Panc1 (cell line): Measurements from ENCODE around the gene MANF. TPM values are rescaled to one million over a fixed set of nuclear protein-coding genes. Genes with fewer than 3 reads are reported as not detected.

Experiments used
- ATAC-seq: fragments of 200-7000 bp; cut with Tn5 transposase; 2 replicates; pipeline ENCODE4 v1.9.1; 2020; ENCODE audit warnings: mild to moderate bottlenecking, moderate library complexity
- BruUV-seq: library from RNA; stranded (reverse); fragments of 400-500 nt; replicated peaks from 2 replicates; lab custom pipeline; 2021; lab: Mats Ljungman, UMichigan
- CTCF ChIA-PET: fragments of 300-600 bp; sonication (Branson Sonifier 250); formaldehyde crosslinking; loops from one replicate; lab custom pipeline; 2022; ENCODE audit warnings: antibody characterized with exemption; lab: Charles Lee
- POLR2A ChIA-PET: fragments of 300-600 bp; sonication (Branson Sonifier 250); formaldehyde crosslinking; loops from one replicate; lab custom pipeline; 2022; ENCODE audit warnings: antibody characterized with exemption; lab: Charles Lee
- DNase-seq: peaks from one replicate; pipeline ENCODE4 v3.0.0-alpha.2; 2010; ENCODE audit warnings: low read depth, low spot score
- H3K27ac ChIP-seq: 2 replicates; pipeline ENCODE4 v1.5.1; 2011; ENCODE audit warnings: mild to moderate bottlenecking, low read length, inconsistent platforms
- H3K27me3 ChIP-seq: fragments of 200-500 bp; sonication (Bioruptor generic); 2 replicates; pipeline ENCODE4 v1.6.0; 2014; ENCODE audit warnings: low read length, inconsistent platforms; ENCODE audit not compliant: control insufficient read depth, insufficient read depth
- H3K36me3 ChIP-seq: fragments of 200-500 bp; sonication (Bioruptor generic); 2 replicates; pipeline ENCODE4 v1.5.1; 2014; ENCODE audit warnings: inconsistent platforms, mild to moderate bottlenecking, low read length, moderate library complexity; ENCODE audit not compliant: control insufficient read depth, insufficient read depth
- H3K4me1 ChIP-seq: 2 replicates; pipeline ENCODE4 v1.5.1; 2011; ENCODE audit warnings: inconsistent platforms, mild to moderate bottlenecking, low read length, moderate library complexity; ENCODE audit not compliant: control insufficient read depth, insufficient read depth
- H3K4me3 ChIP-seq, 2 experiments: 2 replicates each; pipeline ENCODE4 v1.5.1; 2011 to 2012; ENCODE audit warnings: low read depth in 2 of 2, low read length in 2 of 2, mild to moderate bottlenecking in 2 of 2, inconsistent platforms in 1 of 2, moderate library complexity in 1 of 2
- H3K9me3 ChIP-seq: fragments of 200-500 bp; sonication (Bioruptor generic); 2 replicates; pipeline ENCODE4 v1.5.1; 2014; ENCODE audit warnings: low read depth, mild to moderate bottlenecking, inconsistent platforms, low read length, moderate library complexity; ENCODE audit not compliant: control insufficient read depth, insufficient read depth
- POLR2AphosphoS5 ChIP-seq: IDR thresholded peaks from 2 replicates; pipeline ENCODE4 v1.6.1; 2012; ENCODE audit warnings: mild to moderate bottlenecking, low read depth, low read length, moderate library complexity
- SIN3A ChIP-seq: IDR thresholded peaks from 2 replicates; pipeline ENCODE4 v1.6.1; 2012; ENCODE audit warnings: low read depth, mild to moderate bottlenecking, low read length, moderate library complexity, borderline replicate concordance; ENCODE audit not compliant: insufficient read depth
- TCF7L2 ChIP-seq: IDR thresholded peaks from 2 replicates; pipeline ENCODE4 v1.6.1; 2011; ENCODE audit warnings: mild to moderate bottlenecking, low read depth, low read length, inconsistent platforms
- in situ Hi-C: cut with HindIII; loops from 2 replicates; pipeline ENCODE4 v1.10.0; 2016; ENCODE audit warnings: low sequenced_read_pairs, low pct_unique_long_range_greater_than_20kb
- intact Hi-C: fragments of 100-400 bp; cut with micrococcal nuclease; formaldehyde crosslinking; loops from one replicate; pipeline ENCODE4 v1.10.0; 2022; ENCODE audit not compliant: unreplicated experiment
- total RNA-seq: library from RNA; stranded (reverse); gene quantifications from one replicate; pipeline ENCODE4 v1.2.1, GENCODE V29; 2021; ENCODE audit not compliant: unreplicated experiment
- TF ChIP-seq, protein P1 (sequence below), 2 experiments: IDR thresholded peaks; 2 replicates each; pipeline ENCODE4 v1.6.1; 2011 to 2012; ENCODE audit warnings: low read depth in 2 of 2, control low read depth in 1 of 2, low read length in 1 of 2, mild to moderate bottlenecking in 1 of 2, moderate library complexity in 1 of 2; ENCODE audit not compliant: insufficient read depth in 1 of 2
- TF ChIP-seq, protein P2 (sequence below): fragments of 450-650 bp; IDR thresholded peaks from 2 replicates; pipeline ENCODE4 v1.5.1; 2017; ENCODE audit warnings: mild to moderate bottlenecking

MANF gene
- total RNA-seq, 1 experiment from 2014 or later, result 69.9 TPM

DNA sequence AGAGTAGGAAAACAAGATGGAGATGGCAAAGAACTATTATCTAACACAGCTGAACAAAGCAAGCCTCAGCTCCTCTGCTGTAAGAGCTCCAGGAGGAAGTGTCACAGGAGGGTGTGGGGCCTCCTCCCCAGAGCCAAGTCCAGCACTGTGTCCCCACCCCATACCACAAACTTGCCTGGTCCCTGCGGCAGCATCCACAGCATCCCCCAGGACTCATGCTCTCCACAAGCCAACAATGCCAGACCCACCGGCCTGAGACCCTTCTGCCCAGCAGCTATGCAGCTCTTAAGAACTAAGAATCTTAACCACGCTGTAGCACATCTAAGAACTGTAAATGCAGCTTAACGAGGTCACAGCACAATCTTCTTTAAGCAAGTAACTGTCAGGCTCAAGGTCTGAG is 15.1 kb downstream of the MANF start:
- no peak for TF ChIP-seq POLR2AphosphoS5
- TF ChIP-seq, protein P1, sequence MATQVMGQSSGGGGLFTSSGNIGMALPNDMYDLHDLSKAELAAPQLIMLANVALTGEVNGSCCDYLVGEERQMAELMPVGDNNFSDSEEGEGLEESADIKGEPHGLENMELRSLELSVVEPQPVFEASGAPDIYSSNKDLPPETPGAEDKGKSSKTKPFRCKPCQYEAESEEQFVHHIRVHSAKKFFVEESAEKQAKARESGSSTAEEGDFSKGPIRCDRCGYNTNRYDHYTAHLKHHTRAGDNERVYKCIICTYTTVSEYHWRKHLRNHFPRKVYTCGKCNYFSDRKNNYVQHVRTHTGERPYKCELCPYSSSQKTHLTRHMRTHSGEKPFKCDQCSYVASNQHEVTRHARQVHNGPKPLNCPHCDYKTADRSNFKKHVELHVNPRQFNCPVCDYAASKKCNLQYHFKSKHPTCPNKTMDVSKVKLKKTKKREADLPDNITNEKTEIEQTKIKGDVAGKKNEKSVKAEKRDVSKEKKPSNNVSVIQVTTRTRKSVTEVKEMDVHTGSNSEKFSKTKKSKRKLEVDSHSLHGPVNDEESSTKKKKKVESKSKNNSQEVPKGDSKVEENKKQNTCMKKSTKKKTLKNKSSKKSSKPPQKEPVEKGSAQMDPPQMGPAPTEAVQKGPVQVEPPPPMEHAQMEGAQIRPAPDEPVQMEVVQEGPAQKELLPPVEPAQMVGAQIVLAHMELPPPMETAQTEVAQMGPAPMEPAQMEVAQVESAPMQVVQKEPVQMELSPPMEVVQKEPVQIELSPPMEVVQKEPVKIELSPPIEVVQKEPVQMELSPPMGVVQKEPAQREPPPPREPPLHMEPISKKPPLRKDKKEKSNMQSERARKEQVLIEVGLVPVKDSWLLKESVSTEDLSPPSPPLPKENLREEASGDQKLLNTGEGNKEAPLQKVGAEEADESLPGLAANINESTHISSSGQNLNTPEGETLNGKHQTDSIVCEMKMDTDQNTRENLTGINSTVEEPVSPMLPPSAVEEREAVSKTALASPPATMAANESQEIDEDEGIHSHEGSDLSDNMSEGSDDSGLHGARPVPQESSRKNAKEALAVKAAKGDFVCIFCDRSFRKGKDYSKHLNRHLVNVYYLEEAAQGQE (IDR thresholded peaks at IDR 0.05; ENCODE audit: insufficient read depth in 1 of 2, low read depth in 2 of 2, low read length in 1 of 2), result no peak
- in situ Hi-C loops, result no loop called here
- Histone ChIP-seq H3K4me3 (no peak overlapping the region), H3K4me1 (no peaks in the 10 kb centered on the region; the same call in 1 of the 2 replicates), H3K27me3 (no peaks in the 10 kb centered on the region), H3K9me3 (no peaks in the 10 kb centered on the region), H3K36me3 (peaks cover 3% of the 10 kb centered on the region), H3K27ac (no peak overlapping the region)
- DNase-seq (no peak), ATAC-seq (no peak)
- intact Hi-C loops, result no loop called here
- BruUV-seq, result no TSS peak
- ChIA-PET CTCF (no interaction called here), POLR2A (no interaction called here)

DNA sequence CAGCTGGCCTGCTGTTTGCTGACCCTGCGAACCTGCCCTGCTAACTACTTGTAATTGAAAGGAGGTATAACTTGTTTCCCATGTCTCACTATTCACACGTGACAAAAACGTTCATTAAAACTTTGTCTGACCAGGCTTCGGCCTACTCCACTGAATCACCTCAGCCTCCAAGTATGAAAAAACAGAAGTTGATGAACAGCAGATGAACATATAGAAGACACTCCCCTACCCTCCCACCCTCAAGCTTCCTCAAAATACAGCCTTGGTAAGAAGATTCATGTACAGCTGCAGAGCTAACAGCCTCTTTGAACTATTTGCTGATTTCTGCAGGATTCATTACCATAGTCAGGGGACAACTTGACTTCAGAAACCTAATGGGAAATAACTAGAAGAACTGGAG is 16.6 kb downstream of the MANF start:
- in situ Hi-C loops, result no loop called here
- no peak overlapping the region for H3K27ac ChIP-seq
- no peaks in the 10 kb centered on the region; the same call in 1 of the 2 replicates for H3K36me3 ChIP-seq
- H3K27me3 ChIP-seq, result no peaks in the 10 kb centered on the region
- intact Hi-C loops, result no loop called here
- DNase-seq, result no peak
- H3K4me1 ChIP-seq, result no peaks in the 10 kb centered on the region
- ChIA-PET POLR2A (no interaction called here), CTCF (no interaction called here)
- BruUV-seq, result no TSS peak
- no peak overlapping the region for H3K4me3 ChIP-seq
- H3K9me3 ChIP-seq, result no peaks in the 10 kb centered on the region
- no peak for ATAC-seq
- TF ChIP-seq, protein P1 (IDR thresholded peaks at IDR 0.05; ENCODE audit: insufficient read depth in 1 of 2, low read depth in 2 of 2, low read length in 1 of 2), result no peak
- TF ChIP-seq SIN3A (no peak), TCF7L2 (no peak), POLR2AphosphoS5 (no peak)
- TF ChIP-seq, protein P2, sequence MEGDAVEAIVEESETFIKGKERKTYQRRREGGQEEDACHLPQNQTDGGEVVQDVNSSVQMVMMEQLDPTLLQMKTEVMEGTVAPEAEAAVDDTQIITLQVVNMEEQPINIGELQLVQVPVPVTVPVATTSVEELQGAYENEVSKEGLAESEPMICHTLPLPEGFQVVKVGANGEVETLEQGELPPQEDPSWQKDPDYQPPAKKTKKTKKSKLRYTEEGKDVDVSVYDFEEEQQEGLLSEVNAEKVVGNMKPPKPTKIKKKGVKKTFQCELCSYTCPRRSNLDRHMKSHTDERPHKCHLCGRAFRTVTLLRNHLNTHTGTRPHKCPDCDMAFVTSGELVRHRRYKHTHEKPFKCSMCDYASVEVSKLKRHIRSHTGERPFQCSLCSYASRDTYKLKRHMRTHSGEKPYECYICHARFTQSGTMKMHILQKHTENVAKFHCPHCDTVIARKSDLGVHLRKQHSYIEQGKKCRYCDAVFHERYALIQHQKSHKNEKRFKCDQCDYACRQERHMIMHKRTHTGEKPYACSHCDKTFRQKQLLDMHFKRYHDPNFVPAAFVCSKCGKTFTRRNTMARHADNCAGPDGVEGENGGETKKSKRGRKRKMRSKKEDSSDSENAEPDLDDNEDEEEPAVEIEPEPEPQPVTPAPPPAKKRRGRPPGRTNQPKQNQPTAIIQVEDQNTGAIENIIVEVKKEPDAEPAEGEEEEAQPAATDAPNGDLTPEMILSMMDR, result no peak
